HepG2 (cell line): ENCODE data around the gene SLC35E4. TPM values are rescaled to one million over a fixed set of nuclear protein-coding genes. Genes with fewer than 3 reads are reported as not detected.
A peak's percentile ranks its signal among the peaks of the same experiment; 100 is the strongest.

Experiments used
- ARNTL ChIP-seq: sonication (generic); formaldehyde crosslinking; IDR thresholded peaks from 2 replicates; pipeline ENCODE4 v1.4.0; 2020; ENCODE audit warnings: mild to moderate bottlenecking, missing genetic modification reagents
- CHD4 ChIP-seq: fragments of 200-600 bp; sonication (generic); IDR thresholded peaks from 2 replicates; pipeline ENCODE4 v1.7.0; 2017; ENCODE audit warnings: mild to moderate bottlenecking, low read length, borderline replicate concordance
- CREB1 ChIP-seq, 2 experiments: fragments of 450-650 bp in 1 of 2; IDR thresholded peaks; 2 replicates each; pipeline ENCODE4 v1.6.1; 2016 to 2017; ENCODE audit warnings: control low read depth in 1 of 2, mild to moderate bottlenecking in 1 of 2, missing compliant biosample characterization in 1 of 2, missing genetic modification characterization in 1 of 2
- ELK4 ChIP-seq: sonication (generic); formaldehyde crosslinking; IDR thresholded peaks from 2 replicates; pipeline ENCODE4 v1.9.0; 2021; ENCODE audit warnings: missing genetic modification reagents, borderline replicate concordance
- FOXA3 ChIP-seq: IDR thresholded peaks from 2 replicates; pipeline ENCODE4 v1.6.1; 2016; ENCODE audit warnings: missing genetic modification reagents, missing compliant biosample characterization
- HDAC1 ChIP-seq: sonication (generic); formaldehyde crosslinking; IDR thresholded peaks from 2 replicates; pipeline ENCODE4 v1.5.1; 2020; ENCODE audit warnings: mild to moderate bottlenecking, missing genetic modification reagents
- KDM4B ChIP-seq: sonication (generic); formaldehyde crosslinking; IDR thresholded peaks from 2 replicates; pipeline ENCODE4 v1.4.0; 2020; ENCODE audit warnings: missing genetic modification reagents
- REXO4 ChIP-seq: sonication (generic); formaldehyde crosslinking; IDR thresholded peaks from 2 replicates; pipeline ENCODE4 v1.8.0; 2022; ENCODE audit warnings: missing genetic modification reagents, mild to moderate bottlenecking, borderline replicate concordance
- SIN3A ChIP-seq: IDR thresholded peaks from 2 replicates; pipeline ENCODE4 v1.6.1; 2011; ENCODE audit warnings: low read depth, mild to moderate bottlenecking, control low read depth, low read length, borderline replicate concordance
- SNAPC2 ChIP-seq: sonication (generic); formaldehyde crosslinking; IDR thresholded peaks from 2 replicates; pipeline ENCODE4 v1.8.1; 2022; ENCODE audit warnings: mild to moderate bottlenecking, missing genetic modification reagents
- SP5 ChIP-seq: IDR thresholded peaks from 2 replicates; pipeline ENCODE4 v1.6.1; 2016; ENCODE audit warnings: low read depth, borderline replicate concordance
- SPEN ChIP-seq: sonication (generic); formaldehyde crosslinking; IDR thresholded peaks from 2 replicates; pipeline ENCODE4 v1.5.1; 2020; ENCODE audit warnings: low read depth, mild to moderate bottlenecking, missing genetic modification reagents
- TCF7 ChIP-seq: sonication (generic); IDR thresholded peaks from 2 replicates; pipeline ENCODE4 v1.6.1; 2016; ENCODE audit warnings: antibody characterized with exemption, low read depth
- TOPORS ChIP-seq: sonication (generic); formaldehyde crosslinking; IDR thresholded peaks from 2 replicates; pipeline ENCODE4 v1.8.0; 2023; ENCODE audit warnings: mild to moderate bottlenecking, missing genetic modification reagents
- YY1 ChIP-seq: IDR thresholded peaks from 2 replicates; pipeline ENCODE4 v1.6.1; 2011; ENCODE audit warnings: low read length, low read depth, moderate library complexity, mild to moderate bottlenecking; ENCODE audit not compliant: insufficient read depth, insufficient replicate concordance
- ZFX ChIP-seq: sonication (generic); formaldehyde crosslinking; IDR thresholded peaks from 2 replicates; pipeline ENCODE4 v1.4.0; 2020; ENCODE audit warnings: mild to moderate bottlenecking, low read depth, missing genetic modification reagents, moderate library complexity
- ZNF12 ChIP-seq: sonication (generic); formaldehyde crosslinking; IDR thresholded peaks from 2 replicates; pipeline ENCODE4 v1.5.0; 2020; ENCODE audit warnings: missing genetic modification reagents
- ZNF30 ChIP-seq: sonication (generic); formaldehyde crosslinking; IDR thresholded peaks from 2 replicates; pipeline ENCODE4 v1.5.0; 2020; ENCODE audit warnings: mild to moderate bottlenecking, missing genetic modification reagents
- ZNF564 ChIP-seq: sonication (generic); formaldehyde crosslinking; IDR thresholded peaks from 2 replicates; pipeline ENCODE4 v1.8.1; 2023; ENCODE audit warnings: mild to moderate bottlenecking, missing genetic modification reagents
- ZNF598 ChIP-seq: sonication (generic); formaldehyde crosslinking; IDR thresholded peaks from 2 replicates; pipeline ENCODE4 v1.5.1; 2020; ENCODE audit warnings: mild to moderate bottlenecking, missing genetic modification reagents, borderline replicate concordance
- ZNF713 ChIP-seq: sonication (generic); formaldehyde crosslinking; IDR thresholded peaks from 2 replicates; pipeline ENCODE4 v1.4.0; 2020; ENCODE audit warnings: mild to moderate bottlenecking, missing genetic modification reagents
- ZNF724P ChIP-seq: sonication (generic); formaldehyde crosslinking; IDR thresholded peaks from 2 replicates; pipeline ENCODE4 v1.8.0; 2022; ENCODE audit warnings: missing genetic modification reagents, borderline replicate concordance
- ZNF775 ChIP-seq: sonication (generic); formaldehyde crosslinking; IDR thresholded peaks from 2 replicates; pipeline ENCODE4 v1.4.0; 2020; ENCODE audit warnings: missing genetic modification reagents, mild to moderate bottlenecking, moderate library complexity, borderline replicate concordance
- ZNF792 ChIP-seq: IDR thresholded peaks from 2 replicates; pipeline ENCODE4 v1.6.1; 2016
- polyA plus RNA-seq, 8 experiments: library from polyadenylated mRNA; depleted of rRNA in 3 of 8; stranded (reverse) in 7 of 8; unstranded in 1 of 8; fragments of >200 nt; fragmentation: Illumina TruSeq in 4 of 8; extraction: Trizol in 4 of 8; gene quantifications; 2 replicates each; pipeline versions ENCODE4 v1.2.1 to v1.2.3, GENCODE V29; 2011 to 2016; ENCODE audit warnings: low read depth in 4 of 8, missing spikeins in 1 of 8, mixed read lengths in 1 of 8; ENCODE audit not compliant: insufficient read depth in 1 of 8
- total RNA-seq, 5 experiments: library from RNA; depleted of rRNA; stranded (reverse); fragments of >200 nt; fragmentation: Illumina TruSeq; extraction: Trizol; gene quantifications; 2 replicates each; pipeline ENCODE4 v1.2.3, GENCODE V29; 2016; ENCODE audit warnings: low read depth in 1 of 5
- TF ChIP-seq, protein P1 (sequence below): IDR thresholded peaks from 2 replicates; pipeline ENCODE4 v1.6.1; 2016; ENCODE audit warnings: mild to moderate bottlenecking, missing biosample characterization, missing genetic modification reagents

SLC35E4 gene
- total and polyA plus RNA-seq, 2 of the 13 experiments (the other 11 are each of a cell fraction or from before 2014, with no cell fraction given), result 0.07 to 0.15 TPM

DNA sequence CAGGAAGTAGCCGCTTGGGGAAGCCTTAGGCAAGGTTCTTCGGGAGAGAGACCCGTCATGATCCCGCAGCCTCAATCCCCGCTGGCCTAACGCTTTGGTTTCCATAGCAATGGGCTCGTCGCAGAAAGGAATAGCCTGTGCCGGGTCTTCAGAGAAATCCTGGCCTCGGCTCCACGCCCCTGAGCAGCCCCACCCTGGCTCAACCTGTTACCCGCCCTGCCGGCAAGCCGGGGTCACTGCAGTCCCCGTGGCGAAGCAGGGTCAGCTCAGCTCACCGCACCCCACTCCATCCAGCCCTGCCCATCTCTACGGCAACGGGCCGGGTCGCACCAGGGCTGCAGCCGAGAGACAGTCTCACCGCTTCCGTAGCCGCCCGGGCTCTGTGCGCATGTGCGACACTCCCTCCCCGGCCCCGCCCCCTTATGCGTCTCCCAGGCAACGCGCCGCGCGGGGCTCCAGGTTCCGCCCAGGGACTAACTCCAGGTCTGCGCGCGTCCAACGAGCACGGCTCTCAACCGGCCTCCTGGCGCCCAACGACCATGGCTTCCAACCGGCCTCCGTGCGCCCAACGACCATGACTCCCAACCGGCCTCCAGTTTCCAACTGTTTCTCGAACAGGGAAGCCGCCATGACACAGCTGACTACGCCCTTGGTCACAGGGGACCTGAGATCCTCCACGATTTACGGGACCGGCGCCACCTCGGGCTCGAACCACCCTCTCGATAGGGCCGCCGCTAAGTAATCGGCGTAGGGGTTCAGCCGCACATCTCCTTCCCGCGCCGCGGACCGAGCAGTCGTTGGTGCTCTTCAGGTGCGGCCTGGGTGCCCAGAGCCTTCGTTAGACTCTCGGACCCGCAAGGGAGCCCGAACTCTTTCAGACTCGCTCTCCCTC is 32.2 kb downstream of the SLC35E4 start, which contains the start of gene DUSP18 (continued):
- TF ChIP-seq SNAPC2, result no peak
- TF ChIP-seq SIN3A, result peak; percentile 87
- TF ChIP-seq TOPORS (CRISPR knock-in tag), result no peak
- 0 out of 2 replicates have a peak, but pooled peaks have one; percentile 23 for TF ChIP-seq ZNF598 (CRISPR knock-in tag)
- no peak for TF ChIP-seq REXO4 (CRISPR knock-in tag)
- TF ChIP-seq YY1, result peak; percentile 68
- TF ChIP-seq ZNF792 (CRISPR knock-in tag), result peak; percentile 38; the same call in 1 of the 2 replicates
- TF ChIP-seq CHD4, result no peak
- no peak for TF ChIP-seq CREB1 (IDR thresholded peaks at IDR 0.05)
- TF ChIP-seq CREB1 (CRISPR knock-in tag; IDR thresholded peaks at IDR 0.05), result no peak
- TF ChIP-seq ARNTL (CRISPR knock-in tag), result no peak
- TF ChIP-seq ELK4 (CRISPR knock-in tag), result no peak
- TF ChIP-seq ZNF724P (CRISPR knock-in tag), result peak; percentile 47; the same call in 1 of the 2 replicates
- no peak for TF ChIP-seq TCF7
- no peak; the same call in 1 of the 2 replicates for TF ChIP-seq ZNF713 (CRISPR knock-in tag)
- TF ChIP-seq, protein P1, sequence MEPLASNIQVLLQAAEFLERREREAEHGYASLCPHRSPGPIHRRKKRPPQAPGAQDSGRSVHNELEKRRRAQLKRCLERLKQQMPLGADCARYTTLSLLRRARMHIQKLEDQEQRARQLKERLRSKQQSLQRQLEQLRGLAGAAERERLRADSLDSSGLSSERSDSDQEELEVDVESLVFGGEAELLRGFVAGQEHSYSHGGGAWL (CRISPR knock-in tag), result no peak
- no peak for TF ChIP-seq ZNF564 (CRISPR knock-in tag)
- TF ChIP-seq ZFX (CRISPR knock-in tag), result peak; percentile 41; the same call in 1 of the 2 replicates
- TF ChIP-seq HDAC1 (CRISPR knock-in tag), result peak; percentile 72
- TF ChIP-seq SPEN (CRISPR knock-in tag), result peak; percentile 67
- no peak for TF ChIP-seq KDM4B (CRISPR knock-in tag)
- TF ChIP-seq FOXA3 (CRISPR knock-in tag), result no peak; the same call in 1 of the 2 replicates
- no peak for TF ChIP-seq ZNF775 (CRISPR knock-in tag)
- TF ChIP-seq ZNF30 (CRISPR knock-in tag), result no peak
- 0 out of 2 replicates have a peak, but pooled peaks have one; percentile 15 for TF ChIP-seq ZNF12 (CRISPR knock-in tag)
- no peak for TF ChIP-seq SP5 (CRISPR knock-in tag)
